T-helper 17 cell (primary cell): ENCODE results near the gene GPR68. TPM values are rescaled to one million over a fixed set of nuclear protein-coding genes. Genes with fewer than 3 reads are reported as not detected.
A peak's percentile ranks its signal among the peaks of the same experiment; 100 is the strongest.

Experiments
- ATAC-seq: fragments of 150-1000 bp; cut with Tn5 transposase; 2 replicates; pipeline ENCODE4 v1.10.0; 2021; ENCODE audit warnings: mild to moderate bottlenecking, moderate library complexity
- DNase-seq, 3 donors: peaks; one replicate each; pipeline versions ENCODE4 v3.0.0 to v3.0.0-alpha.2; 2020 to 2021
- H3K9me3 ChIP-seq: one replicate; pipeline ENCODE4 v1.7.0; 2013; ENCODE audit warnings: low read length, mild to moderate bottlenecking; ENCODE audit not compliant: control insufficient read depth, poor library complexity, severe bottlenecking
- H3K27ac Mint-ChIP-seq: one replicate; pipeline ENCODE4 v1.8.0; 2022; ENCODE audit warnings: mild to moderate bottlenecking, moderate library complexity, mixed read lengths
- H3K27me3 Mint-ChIP-seq: one replicate; pipeline ENCODE4 v1.8.0; 2022; ENCODE audit warnings: mixed read lengths
- H3K36me3 Mint-ChIP-seq: one replicate; pipeline ENCODE4 v1.8.0; 2022; ENCODE audit warnings: low read depth, mixed read lengths
- H3K4me1 Mint-ChIP-seq: one replicate; pipeline ENCODE4 v1.8.0; 2022; ENCODE audit warnings: mild to moderate bottlenecking, mixed read lengths
- H3K4me3 Mint-ChIP-seq: one replicate; pipeline ENCODE4 v1.8.0; 2022; ENCODE audit warnings: mild to moderate bottlenecking, moderate library complexity, mixed read lengths
- total RNA-seq, 4 donors: library from RNA in 2 of 4; stranded (reverse) in 2 of 4; gene quantifications; one replicate each; pipeline ENCODE4 v1.2.3 and lab custom pipeline; 2022 to 2026

GPR68 gene
- total RNA-seq, 2 donors from 2014 or later = 7.6 to 12.4 TPM

DNA sequence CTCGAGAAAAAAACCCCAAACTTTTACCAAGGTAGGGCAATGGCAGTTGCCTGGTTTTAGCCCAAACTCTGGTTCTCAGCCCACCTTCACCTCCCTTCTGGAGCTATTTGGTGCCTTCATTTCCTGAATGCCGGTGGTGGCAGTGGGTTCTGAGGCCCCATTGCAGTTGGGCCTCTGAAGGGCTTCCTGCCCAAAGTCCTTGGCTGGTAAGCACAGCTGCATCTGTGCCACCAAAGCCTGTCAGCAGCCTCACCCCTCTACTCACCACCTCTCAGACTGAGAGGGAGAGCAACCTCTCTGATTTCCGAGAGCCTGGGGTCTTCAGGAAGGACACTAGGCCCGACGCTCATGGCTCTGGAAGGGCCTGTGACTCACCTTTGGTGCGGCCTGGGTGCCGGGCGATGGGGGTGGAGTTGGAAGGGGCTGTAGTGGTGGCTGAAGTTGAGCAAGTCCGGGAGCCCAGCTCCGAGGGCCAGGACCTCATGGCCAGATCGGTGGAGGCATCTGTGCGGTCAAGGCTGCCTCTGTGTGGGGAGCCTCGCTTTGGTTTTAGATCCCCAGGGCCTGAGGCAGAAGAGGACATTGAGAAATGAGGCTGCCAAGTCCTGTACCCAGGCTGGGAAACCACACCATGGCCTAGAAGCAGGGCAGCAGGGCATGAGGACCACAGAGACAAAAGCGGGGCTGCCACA is 38.6 kb upstream of the GPR68 start:
- ATAC-seq (no peak), DNase-seq (no peak)
- Mint-ChIP-seq H3K4me1 (peaks cover 7% of the 10 kb centered on the region), H3K27ac (peak overlapping the region; percentile 49), H3K27me3 (no peaks in the 10 kb centered on the region), H3K4me3 (no peak overlapping the region), H3K36me3 (peaks cover 10% of the 10 kb centered on the region)
- no peaks in the 10 kb centered on the region for H3K9me3 ChIP-seq

DNA sequence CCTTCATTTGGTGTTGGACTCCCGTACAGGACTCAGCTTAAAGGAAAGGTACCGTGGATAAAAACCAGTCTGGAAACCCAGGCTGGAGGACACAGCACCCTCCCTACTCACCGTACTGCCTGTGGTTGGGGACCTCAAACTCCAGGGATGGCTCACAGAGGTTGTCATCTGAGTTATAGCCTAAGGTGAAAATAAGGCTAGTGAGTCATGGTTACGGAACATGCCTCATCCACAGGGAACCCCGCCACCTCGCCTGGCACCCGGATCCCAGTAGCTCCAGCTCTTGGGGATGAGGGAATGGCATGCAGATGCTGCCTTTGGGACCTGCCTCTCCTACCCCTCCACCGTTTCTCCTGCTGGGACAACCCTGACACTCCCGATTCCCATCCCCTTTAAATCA is 36.8 kb upstream of the GPR68 start:
- Mint-ChIP-seq H3K4me1 (peaks cover 5% of the 10 kb centered on the region), H3K36me3 (peaks cover 9% of the 10 kb centered on the region), H3K4me3 (no peak overlapping the region), H3K27ac (peak overlapping the region; percentile 60), H3K27me3 (no peaks in the 10 kb centered on the region)
- ATAC-seq (no peak), DNase-seq (no peak)
- no peaks in the 10 kb centered on the region for H3K9me3 ChIP-seq

DNA sequence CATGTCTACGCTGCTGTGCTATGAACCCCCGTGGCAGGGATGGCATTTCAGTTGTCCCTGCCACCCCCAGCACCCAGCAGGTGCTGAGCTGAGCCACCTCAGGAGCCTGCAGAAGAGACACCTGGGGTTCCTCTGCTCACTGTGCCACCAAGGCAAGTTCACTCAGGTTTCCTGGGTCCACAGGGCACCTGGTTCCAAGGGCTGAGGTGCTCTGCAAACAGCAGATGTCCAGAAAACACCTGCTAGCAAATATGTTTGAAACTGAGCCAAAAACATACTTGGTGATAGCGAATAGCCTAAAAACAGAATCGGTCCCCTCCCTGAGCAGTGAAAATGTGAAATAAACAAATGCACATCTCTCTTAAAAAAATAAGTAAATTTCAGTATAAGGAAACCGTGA is 35.6 kb upstream of the GPR68 start:
- ATAC-seq (no peak), DNase-seq (no peak)
- Mint-ChIP-seq H3K27me3 (no peaks in the 10 kb centered on the region), H3K4me1 (no peaks in the 10 kb centered on the region), H3K4me3 (no peak overlapping the region), H3K36me3 (peaks cover 5% of the 10 kb centered on the region), H3K27ac (no peak overlapping the region)
- no peaks in the 10 kb centered on the region for H3K9me3 ChIP-seq

DNA sequence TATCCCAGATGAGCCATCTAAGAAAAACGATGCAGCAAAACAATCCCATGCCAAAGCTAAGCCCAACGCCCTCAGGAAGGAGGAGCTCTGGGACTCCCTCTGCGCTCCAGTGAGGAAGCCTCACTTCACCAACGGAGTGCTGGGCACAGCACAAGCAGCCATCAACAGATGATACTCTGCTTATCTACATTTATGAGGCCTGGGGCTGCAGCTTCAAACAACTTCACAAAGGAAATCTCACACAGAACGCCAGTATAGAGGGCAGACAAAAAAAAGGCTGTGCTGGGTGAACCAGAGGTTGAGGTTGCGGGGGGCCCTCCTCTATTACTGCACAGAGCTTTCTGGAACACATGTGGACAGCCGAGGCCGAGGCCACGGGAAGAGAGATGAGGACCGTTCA is 34.9 kb upstream of the GPR68 start:
- Mint-ChIP-seq H3K4me1 (no peaks in the 10 kb centered on the region), H3K4me3 (no peak overlapping the region), H3K36me3 (peaks cover 3% of the 10 kb centered on the region), H3K27ac (peak overlapping the region; percentile 39), H3K27me3 (no peaks in the 10 kb centered on the region)
- H3K9me3 ChIP-seq = no peaks in the 10 kb centered on the region
- ATAC-seq (no peak), DNase-seq (no peak)

DNA sequence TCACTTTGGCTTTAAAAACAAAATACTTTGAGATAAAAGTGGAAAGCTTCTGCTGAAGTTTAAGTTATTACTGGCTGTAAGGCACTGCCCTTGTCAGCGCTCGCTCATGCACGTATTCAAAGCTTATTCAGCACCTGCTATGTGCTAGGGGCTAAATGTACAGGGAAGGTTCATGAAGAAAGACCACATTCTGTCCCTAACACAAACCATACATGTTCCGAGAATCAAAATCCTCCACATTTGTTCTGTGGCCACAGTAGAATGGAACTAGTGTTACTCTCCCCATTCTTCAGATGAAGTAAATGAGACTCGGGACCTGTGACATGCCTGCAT is 33.8 kb upstream of the GPR68 start:
- Mint-ChIP-seq H3K36me3 (peaks cover 2% of the 10 kb centered on the region), H3K4me1 (no peaks in the 10 kb centered on the region), H3K4me3 (no peak overlapping the region), H3K27ac (peak overlapping the region; percentile 39), H3K27me3 (no peaks in the 10 kb centered on the region)
- no peak for ATAC-seq
- no peaks in the 10 kb centered on the region for H3K9me3 ChIP-seq
- no peak for DNase-seq

DNA sequence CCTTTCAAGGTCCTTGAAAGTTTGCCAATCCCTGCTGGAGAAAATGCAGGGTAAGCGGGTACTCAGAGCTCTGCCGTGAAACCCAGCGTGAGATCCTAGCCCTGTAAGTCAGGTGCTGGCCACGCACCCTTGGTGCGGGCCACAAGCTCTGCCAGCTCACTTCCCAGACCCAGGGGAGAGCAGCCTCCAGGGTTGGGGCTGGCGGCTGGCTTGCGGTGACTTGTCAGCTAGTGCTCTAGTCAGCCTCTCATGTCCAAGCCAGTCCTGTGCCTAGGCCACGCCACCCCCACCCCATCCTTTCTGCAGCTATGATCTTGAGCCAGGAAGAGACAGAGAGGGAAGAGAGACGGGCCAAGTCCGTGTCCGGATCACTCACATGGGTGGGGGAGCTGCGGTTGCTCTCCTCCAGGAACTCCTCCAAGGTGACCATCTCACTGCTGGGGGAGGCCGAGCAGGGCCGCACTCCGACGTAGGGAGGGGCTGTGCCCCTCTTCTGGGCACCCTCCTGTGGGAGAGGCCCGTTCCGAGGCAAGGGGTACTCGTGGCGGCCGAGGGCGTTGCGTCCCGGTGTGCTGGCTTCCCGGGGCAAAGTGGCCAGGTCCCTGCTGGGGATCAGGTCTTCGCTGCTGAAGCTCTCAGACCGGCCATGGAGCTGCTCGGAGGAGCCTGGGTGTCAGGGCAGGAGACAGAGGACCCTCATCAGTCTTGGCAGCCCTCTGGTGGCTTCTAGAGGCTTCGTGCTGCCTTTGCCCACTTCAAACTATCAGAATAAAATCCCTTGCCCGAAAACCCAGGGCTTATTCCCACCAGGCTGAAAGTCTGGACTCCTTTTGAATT is 33.3 kb upstream of the GPR68 start:
- Mint-ChIP-seq H3K4me3 (no peak overlapping the region), H3K36me3 (peaks cover 2% of the 10 kb centered on the region), H3K4me1 (no peaks in the 10 kb centered on the region), H3K27me3 (no peaks in the 10 kb centered on the region), H3K27ac (peak overlapping the region; percentile 2)
- H3K9me3 ChIP-seq = no peaks in the 10 kb centered on the region
- ATAC-seq = no peak
- DNase-seq = no peak

DNA sequence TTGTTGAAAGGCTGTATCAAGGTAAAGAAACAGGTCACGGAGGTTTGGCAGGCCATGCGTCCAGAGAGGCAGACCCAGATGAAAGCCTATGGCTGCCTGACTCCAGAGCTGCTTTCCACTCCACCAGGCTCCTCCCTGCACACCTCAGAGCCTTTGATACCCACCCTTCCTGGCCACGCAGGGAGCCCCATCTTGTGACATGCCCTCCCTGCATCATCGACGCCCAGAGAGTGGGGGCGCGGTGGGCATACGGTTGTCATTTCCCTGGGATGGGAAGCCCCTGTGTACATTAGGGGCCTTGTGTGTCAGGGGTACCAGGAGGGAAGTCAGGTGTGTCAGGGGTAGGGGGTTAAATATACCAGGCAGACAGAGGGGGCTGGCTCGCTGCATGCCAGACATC is 30.3 kb upstream of the GPR68 start:
- H3K27me3 Mint-ChIP-seq = no peaks in the 10 kb centered on the region
- H3K4me1 Mint-ChIP-seq = peaks cover under 1% of the 10 kb centered on the region
- DNase-seq (no peak), ATAC-seq (no peak)
- no peaks in the 10 kb centered on the region for H3K9me3 ChIP-seq
- H3K36me3 Mint-ChIP-seq = peaks cover 3% of the 10 kb centered on the region
- peak overlapping the region; percentile 60 for H3K27ac Mint-ChIP-seq
- no peak overlapping the region for H3K4me3 Mint-ChIP-seq

DNA sequence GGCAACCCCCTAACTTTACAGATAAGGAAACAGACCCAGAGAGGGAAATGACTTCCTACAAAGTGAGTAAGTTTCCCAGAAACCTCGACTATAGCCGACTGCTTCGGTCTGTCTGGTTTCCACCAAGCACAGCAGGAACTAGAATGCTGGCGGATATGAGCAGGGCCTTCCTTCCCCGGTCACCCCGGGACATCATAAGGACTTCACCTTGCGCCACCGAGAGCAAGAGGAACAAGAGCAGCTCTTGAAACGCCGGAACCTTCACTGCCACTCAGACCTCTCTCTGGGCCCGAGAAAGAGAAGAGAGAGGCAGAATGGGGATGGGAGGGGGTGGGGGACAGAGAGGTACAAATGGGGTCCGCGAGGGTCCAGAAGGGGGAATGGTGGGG is 29.4 kb upstream of the GPR68 start:
- no peak for DNase-seq
- no peak overlapping the region for H3K4me3 Mint-ChIP-seq
- no peak overlapping the region for H3K27ac Mint-ChIP-seq
- no peaks in the 10 kb centered on the region for H3K9me3 ChIP-seq
- peaks cover 9% of the 10 kb centered on the region for H3K4me1 Mint-ChIP-seq
- peaks cover 7% of the 10 kb centered on the region for H3K36me3 Mint-ChIP-seq
- H3K27me3 Mint-ChIP-seq = no peaks in the 10 kb centered on the region
- no peak for ATAC-seq

DNA sequence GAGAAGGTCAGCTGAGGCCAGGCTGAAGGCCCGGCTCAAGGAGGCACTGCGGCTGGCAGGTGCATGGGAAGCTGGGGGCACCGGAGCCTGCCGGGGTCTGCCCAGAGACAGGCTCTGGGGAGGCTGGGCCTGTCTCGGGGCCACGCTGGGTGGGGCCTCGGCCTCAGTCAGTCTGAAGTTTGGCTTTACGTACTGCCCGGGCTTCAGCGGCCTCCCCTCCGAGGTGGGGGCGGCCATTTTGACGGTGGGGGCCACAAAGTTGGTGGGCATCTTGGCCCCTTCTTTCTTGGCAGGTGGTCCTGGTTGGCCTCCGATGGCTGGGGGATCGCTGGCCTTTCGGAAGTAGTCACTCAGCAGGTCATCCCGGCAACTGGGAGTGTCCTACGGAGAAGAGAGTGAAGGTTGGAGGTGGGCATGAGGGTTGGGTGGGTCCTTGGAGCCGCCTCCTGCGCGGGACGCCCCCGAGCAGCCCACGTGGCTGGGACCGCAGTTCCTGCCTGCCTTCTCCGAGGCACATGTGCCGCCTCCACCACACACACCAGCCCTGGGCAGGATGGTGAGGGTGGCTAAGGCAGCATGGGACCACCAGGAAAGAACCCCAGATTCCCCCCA is 28.9 kb upstream of the GPR68 start:
- H3K4me1 Mint-ChIP-seq = peaks cover 12% of the 10 kb centered on the region

DNA sequence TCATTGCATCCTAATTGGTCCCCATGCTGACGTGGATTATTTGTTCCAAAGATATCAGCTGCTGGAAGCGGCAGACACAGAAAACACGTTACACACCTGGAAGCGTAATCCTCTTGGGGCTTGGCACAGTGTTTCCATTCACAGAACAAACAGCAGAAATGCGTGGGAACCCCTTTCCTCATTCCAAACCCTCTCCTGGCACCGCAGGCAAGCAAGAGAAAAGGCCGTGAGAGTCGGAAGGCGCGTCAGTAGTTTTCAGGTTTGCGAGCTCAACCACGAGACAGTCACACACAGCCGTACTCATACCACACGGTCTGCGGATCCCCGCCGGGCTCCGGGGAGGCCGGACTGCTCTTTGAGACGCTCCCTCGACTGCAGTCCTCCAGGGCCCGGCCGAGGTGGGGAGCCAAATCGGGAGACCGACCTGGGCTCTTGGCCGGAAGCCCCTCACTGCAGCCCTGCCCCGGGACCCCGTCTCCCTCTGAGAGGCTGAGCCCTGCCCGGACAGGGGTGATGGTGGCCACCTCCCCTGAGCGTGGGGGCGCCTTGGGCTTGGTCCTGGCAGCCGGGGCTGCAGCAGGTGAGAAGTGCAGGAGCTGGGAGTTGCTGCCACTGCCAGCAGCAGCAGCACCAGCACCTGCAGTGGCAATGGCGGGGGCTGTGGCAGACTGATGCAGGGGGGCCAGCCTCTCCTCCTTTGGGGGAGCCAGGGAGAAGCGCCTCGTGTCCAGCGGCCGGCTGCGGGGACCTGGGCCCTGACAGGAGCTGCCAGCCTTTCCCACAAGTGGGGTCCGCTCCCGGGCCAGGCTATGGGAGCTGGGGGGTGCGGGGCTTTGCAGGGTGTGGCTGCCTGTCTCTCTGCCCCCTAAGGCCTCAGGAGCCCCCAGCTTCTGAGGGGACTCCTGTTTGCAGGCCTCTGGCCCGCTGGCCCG is 28.1 kb upstream of the GPR68 start:
- Mint-ChIP-seq H3K36me3 (peaks cover 12% of the 10 kb centered on the region), H3K4me1 (peaks cover 19% of the 10 kb centered on the region), H3K27me3 (no peaks in the 10 kb centered on the region), H3K27ac (peak overlapping the region; percentile 53), H3K4me3 (no peak overlapping the region)
- no peak for ATAC-seq
- no peak for DNase-seq
- H3K9me3 ChIP-seq = no peaks in the 10 kb centered on the region

More for the DNA sequence above, 28.9 kb upstream of the GPR68 start:
- Mint-ChIP-seq H3K27ac (no peak overlapping the region), H3K36me3 (peaks cover 8% of the 10 kb centered on the region), H3K4me3 (no peak overlapping the region), H3K27me3 (no peaks in the 10 kb centered on the region)
- H3K9me3 ChIP-seq = no peaks in the 10 kb centered on the region
- no peak for ATAC-seq
- DNase-seq = no peak

DNA sequence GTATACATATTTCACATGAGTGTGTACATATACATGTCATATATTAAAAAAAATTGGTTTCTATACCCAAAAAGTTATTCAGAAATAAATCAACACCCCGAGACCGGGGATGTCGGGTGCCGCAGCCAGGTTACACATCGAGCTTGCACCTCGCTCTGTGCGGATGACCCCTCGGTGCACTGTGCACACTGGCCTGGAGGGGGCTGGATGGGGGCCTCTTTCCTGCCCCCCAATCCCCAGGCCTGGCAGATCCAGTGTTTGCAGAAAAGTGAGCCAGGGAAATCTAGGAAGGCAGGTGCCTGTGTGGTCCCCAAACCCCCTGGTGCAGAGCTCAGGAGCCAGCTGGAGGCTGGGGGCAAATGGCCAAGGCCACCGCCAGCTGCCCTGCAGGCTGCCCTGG is 27.1 kb upstream of the GPR68 start:
- Mint-ChIP-seq H3K27me3 (no peaks in the 10 kb centered on the region), H3K4me3 (no peak overlapping the region), H3K4me1 (peaks cover 22% of the 10 kb centered on the region), H3K27ac (peak overlapping the region; percentile 53), H3K36me3 (peaks cover 12% of the 10 kb centered on the region)
- no peak for DNase-seq
- H3K9me3 ChIP-seq = no peaks in the 10 kb centered on the region
- ATAC-seq = no peak

DNA sequence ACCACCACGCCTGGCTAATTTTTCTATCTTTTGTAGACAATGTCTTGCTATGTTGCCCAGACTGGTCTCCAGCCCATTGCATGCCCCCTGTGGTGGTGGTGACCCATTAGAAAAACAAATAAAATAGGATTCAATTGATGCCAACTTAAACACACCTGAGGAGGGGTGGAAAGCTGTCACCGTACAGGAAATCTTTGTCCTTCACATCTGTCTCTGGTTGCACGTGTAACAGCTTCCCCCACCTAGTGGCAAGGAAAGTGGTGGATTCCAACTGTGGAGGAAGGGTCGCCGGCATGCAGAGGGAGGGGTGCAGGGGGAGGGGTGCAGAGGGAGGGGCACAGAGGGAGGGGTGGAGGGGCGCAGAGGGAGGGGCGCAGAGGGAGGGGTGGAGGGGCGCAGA is 26.1 kb upstream of the GPR68 start:
- Mint-ChIP-seq H3K27me3 (no peaks in the 10 kb centered on the region), H3K36me3 (peaks cover 12% of the 10 kb centered on the region), H3K4me3 (no peak overlapping the region), H3K4me1 (peaks cover 26% of the 10 kb centered on the region), H3K27ac (no peak overlapping the region)
- no peaks in the 10 kb centered on the region for H3K9me3 ChIP-seq
- DNase-seq (no peak), ATAC-seq (no peak)

DNA sequence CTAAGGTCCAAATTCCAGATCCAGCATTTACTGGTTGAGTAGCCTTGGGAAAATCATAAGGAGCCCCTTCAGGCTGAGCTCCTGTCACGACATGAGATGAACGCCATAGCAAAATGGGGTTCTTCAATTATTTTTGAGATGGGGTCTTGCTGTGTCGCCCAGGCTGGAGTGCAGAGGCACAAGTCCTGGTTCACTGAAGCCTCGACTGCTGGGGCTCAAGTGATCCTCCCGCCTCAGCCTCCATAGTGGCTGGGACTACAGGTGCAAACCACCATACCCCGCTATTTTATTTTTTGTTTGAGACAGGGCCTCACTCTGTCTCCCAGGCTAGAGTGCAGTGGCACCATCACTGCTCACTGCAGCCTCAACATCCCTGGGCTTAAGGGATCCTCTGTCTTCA is 25.7 kb upstream of the GPR68 start:
- no peaks in the 10 kb centered on the region for H3K27me3 Mint-ChIP-seq
- H3K36me3 Mint-ChIP-seq = peaks cover 12% of the 10 kb centered on the region
- H3K27ac Mint-ChIP-seq = no peak overlapping the region

More for the DNA sequence above, 25.7 kb upstream of the GPR68 start:
- ATAC-seq (no peak), DNase-seq (no peak)
- Mint-ChIP-seq H3K4me1 (peaks cover 30% of the 10 kb centered on the region), H3K4me3 (no peak overlapping the region)
- H3K9me3 ChIP-seq = no peaks in the 10 kb centered on the region
